ENCODE measurements around the gene COL20A1.

Gene COL20A1

GRCh38 chr20:63372971-63373885, 80.2 kb downstream of the COL20A1 start:
- no peak for TF ChIP-seq CTCF (IDR thresholded peaks at IDR 0.05; ENCODE audit: low read depth, low read length)
- in situ Hi-C loops (cut with HindIII; ENCODE audit: low sequenced_read_pairs), result no loop called here
- no peak for DNase-seq (ENCODE audit: low read depth, low spot score)
- no peak overlapping the region for H3K4me3 ChIP-seq (ENCODE audit: low read depth, low read length)

- no peak overlapping the region for H3K4me3 ChIP-seq (ENCODE audit: low read depth, low read length)
Observed at GRCh38 chr20:63373996-63374395, 81.0 kb downstream of the COL20A1 start.

GRCh38 chr20:63374504-63374903, 81.5 kb downstream of the COL20A1 start:
- no peak overlapping the region for H3K4me3 ChIP-seq (ENCODE audit: low read depth, low read length)
- no peak for TF ChIP-seq CTCF (IDR thresholded peaks at IDR 0.05; ENCODE audit: low read depth, low read length)
- no peak for DNase-seq (ENCODE audit: low read depth, low spot score)
- in situ Hi-C loops (cut with HindIII; ENCODE audit: low sequenced_read_pairs), result no loop called here

More at GRCh38 chr20:63373996-63374395, 81.0 kb downstream of the COL20A1 start:
- in situ Hi-C loops (cut with HindIII; ENCODE audit: low sequenced_read_pairs), result no loop called here
- no peak for TF ChIP-seq CTCF (IDR thresholded peaks at IDR 0.05; ENCODE audit: low read depth, low read length)
- DNase-seq (ENCODE audit: low read depth, low spot score), result no peak

GRCh38 chr20:63375438-63375837, 82.5 kb downstream of the COL20A1 start:
- no peak for TF ChIP-seq CTCF (IDR thresholded peaks at IDR 0.05; ENCODE audit: low read depth, low read length)
- no peak for DNase-seq (ENCODE audit: low read depth, low spot score)
- in situ Hi-C loops (cut with HindIII; ENCODE audit: low sequenced_read_pairs), result no loop called here

GRCh38 chr20:63376283-63377250, 83.6 kb downstream of the COL20A1 start:
- in situ Hi-C loops (cut with HindIII; ENCODE audit: low sequenced_read_pairs), result no loop called here
- TF ChIP-seq CTCF (IDR thresholded peaks at IDR 0.05; ENCODE audit: low read depth, low read length), result no peak
- DNase-seq (ENCODE audit: low read depth, low spot score), result no peak
- H3K4me3 ChIP-seq (ENCODE audit: low read depth, low read length), result no peak overlapping the region

More at GRCh38 chr20:63375438-63375837, 82.5 kb downstream of the COL20A1 start:
- no peak overlapping the region for H3K4me3 ChIP-seq (ENCODE audit: low read depth, low read length)

GRCh38 chr20:63377256-63377941, 84.4 kb downstream of the COL20A1 start:
- no peak overlapping the region for H3K4me3 ChIP-seq (ENCODE audit: low read depth, low read length)
- in situ Hi-C loops (cut with HindIII; ENCODE audit: low sequenced_read_pairs), result no loop called here
- no peak for TF ChIP-seq CTCF (IDR thresholded peaks at IDR 0.05; ENCODE audit: low read depth, low read length)
- no peak for DNase-seq (ENCODE audit: low read depth, low spot score)

Measured in astrocyte of the spinal cord (primary cell).